GM21723 (cell line): ENCODE results near the gene C12orf42.
"Not testable (repeated sequence)": the region's sequence is repeated elsewhere in the genome, so short reads cannot be mapped to it uniquely, and the experiment has no call there.

ENCODE experiments used
- ATAC-seq: cut with Tn5 transposase; IDR thresholded peaks from one replicate; pipeline ENCODE4 v1.9.1; 2021; ENCODE audit warnings: mild to moderate bottlenecking, moderate library complexity; ENCODE audit not compliant: unreplicated experiment

The C12orf42 gene

GRCh38 chr12:103425674-103426073 lies 70.1 kb downstream of the C12orf42 start:
- not testable (repeated sequence) for ATAC-seq

- not testable (repeated sequence) for ATAC-seq
Observed at GRCh38 chr12:103424849-103425586, 70.8 kb downstream of the C12orf42 start.

- no peak for ATAC-seq
Observed at GRCh38 chr12:103423516-103423910, 72.3 kb downstream of the C12orf42 start.

DNA sequence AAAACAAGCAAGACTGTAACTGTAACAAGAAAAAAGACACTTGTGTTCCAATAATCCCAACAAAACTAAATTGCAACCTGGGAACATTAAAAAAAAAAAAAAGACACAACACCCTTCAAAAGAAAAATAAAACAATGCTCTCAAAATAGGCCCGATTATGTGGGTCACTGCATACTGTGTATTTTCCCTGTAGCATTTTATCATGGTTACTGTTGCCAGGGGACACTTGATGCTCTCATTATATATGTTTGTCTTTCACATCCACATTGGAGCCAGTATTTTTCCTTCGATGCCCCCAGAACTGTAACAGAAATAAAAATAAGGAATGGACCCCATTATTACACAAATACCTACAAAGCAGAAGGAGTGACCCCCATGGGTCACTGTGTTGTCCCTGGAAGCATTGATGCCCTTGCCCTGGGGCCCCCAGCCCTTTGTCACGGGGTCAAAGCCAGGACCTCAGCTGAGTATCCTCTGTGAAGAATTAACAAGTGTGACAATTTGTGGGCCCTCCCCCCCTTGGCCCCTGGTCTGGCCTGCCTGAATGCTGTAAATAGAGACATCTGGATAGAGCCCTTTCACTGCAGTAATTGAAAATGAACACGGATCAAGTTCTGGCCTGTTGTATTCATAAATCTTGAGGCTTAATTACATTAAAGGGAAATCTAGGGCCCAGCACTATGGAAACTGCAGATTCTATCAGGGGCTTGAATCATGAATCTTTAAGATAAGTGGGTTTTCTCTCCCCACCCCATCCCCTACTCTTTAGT lies 72.8 kb downstream of the C12orf42 start:
- ATAC-seq: no peak

DNA sequence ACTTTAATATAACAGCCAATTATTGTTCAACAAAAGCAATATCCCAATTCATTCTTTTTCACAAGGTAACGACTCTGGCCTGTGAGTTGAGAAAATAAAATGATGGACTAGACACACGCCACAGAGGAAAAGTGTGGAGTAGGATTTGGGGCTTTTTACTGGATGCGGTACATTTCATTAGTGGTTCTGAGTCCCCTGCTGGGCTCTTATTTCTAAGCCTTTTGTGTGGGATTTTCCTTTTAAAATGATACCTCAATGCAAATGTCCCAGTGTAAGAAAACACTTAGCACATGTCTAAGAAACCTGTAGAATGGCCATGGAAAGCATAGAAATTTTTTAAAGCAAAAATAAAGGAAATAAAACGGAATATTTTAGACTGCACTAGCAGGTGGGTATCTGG lies 73.4 kb downstream of the C12orf42 start:
- no peak for ATAC-seq

DNA sequence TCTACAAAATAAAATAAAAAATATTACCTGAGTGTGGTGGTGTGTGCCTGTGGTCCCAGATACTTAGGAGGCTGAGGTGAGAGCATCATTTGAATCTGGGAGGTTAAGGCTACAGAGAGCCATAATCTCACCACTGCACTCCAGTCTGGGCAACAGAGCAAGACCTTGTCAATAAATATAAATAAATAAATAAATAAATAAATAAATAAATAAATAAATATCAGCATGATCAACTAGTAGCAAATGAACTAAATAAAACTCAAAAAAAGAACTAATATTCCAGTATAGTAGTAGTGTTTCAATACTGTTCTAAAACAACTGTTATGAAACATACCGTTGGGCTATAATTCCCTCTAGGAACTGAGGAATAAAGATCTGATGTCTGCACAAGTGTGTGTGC lies 74.4 kb downstream of the C12orf42 start:
- ATAC-seq: no peak

DNA sequence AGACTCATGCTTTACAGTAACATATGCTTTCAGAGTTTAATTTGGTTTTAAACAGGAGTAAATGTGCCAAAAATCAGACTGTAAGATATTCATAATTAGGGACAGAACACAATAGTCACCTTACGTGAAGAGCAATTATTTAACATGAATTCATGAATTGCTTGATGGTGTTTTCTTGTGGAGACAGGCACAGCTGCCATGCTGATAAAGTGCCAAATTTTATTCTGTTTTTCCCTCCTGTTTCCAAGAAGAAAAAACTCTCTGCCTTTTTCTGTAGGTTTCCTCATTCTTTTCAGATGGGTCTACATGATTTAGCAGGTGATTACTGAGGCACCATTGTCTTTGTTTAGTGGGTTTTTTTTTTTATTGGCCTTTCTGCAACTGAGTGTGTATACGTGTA lies 80.1 kb downstream of the C12orf42 start:
- ATAC-seq: no peak

DNA sequence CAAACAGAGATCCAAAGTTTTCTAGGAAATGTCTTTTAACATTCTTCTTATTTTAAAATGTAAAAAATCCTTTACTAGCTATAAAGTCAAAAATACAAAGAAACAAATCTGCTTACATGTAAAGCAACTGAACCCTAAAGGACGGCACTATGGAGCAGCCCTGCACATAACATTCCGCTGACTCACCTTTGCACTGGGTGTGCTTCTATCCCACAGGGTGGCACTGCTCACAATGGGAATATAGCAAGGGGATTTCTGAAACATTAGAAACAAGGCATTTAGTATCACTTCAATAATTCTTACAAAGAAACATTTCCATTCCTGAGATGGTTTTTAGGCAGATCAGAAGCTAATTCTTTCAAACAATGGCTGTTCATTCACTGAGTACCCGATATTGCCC lies 94.3 kb downstream of the C12orf42 start:
- ATAC-seq: no peak

- ATAC-seq: no peak
Observed at GRCh38 chr12:103399986-103400385, 95.8 kb downstream of the C12orf42 start.

DNA sequence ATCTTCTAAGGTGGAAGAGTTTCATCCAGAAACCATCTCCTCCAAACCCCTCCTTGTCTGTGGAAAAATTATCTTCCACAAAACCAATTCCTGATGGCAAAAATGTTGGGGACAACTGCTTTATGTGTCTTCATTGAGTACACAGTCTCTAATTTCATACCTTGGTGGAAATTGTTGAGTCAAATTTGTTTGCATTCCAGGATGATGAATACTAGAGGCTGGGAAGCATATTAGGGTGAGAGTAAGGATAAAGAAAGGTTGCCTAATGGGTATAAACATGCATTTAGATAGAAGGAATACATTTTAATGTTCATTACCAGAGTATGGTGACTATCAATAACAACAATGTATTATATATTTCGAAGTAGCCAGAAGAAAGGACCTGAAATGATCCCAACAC lies 98.2 kb downstream of the C12orf42 start:
- ATAC-seq: no peak

DNA sequence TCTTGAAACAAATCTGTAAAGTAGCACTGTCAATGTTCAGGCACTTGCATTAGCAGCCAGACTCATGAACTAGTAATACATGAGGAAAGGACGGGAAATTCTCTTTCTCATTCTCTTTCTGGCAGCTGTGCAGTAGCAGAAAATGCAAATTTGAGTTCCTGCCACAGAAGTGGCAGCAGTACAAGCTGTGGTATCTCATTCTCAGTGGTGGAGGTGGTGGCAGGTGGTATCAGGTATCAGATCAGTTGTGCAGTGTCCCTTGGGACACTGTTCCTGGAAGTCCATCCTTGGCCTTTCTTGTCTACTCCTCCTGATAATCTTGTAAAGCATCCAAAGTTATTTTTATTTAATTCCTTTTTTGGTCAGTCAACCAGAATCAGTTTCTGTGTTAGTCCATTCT lies 103.0 kb downstream of the C12orf42 start:
- peak; percentile 89 for ATAC-seq

GRCh38 chr12:103391103-103391502 lies 104.7 kb downstream of the C12orf42 start:
- no peak for ATAC-seq

DNA sequence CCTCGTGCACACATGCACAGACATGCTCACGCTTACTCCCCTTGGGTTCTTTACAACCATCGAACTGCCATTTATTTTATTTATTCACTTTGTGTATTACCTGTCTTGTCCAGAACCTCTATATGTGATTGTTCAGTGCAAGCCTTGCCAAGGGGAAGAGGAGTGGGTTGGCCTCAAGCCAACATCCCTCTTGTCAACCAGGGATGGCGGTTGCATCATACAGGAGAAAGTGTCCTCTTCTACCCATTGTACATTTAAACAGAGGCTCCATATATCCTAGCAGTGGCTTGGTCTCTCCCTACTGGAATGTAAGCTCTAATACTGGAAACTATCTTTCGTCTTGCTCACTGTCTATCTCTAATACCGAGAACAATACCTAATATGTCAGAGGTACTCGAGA lies 108.4 kb downstream of the C12orf42 start:
- ATAC-seq: no peak

DNA sequence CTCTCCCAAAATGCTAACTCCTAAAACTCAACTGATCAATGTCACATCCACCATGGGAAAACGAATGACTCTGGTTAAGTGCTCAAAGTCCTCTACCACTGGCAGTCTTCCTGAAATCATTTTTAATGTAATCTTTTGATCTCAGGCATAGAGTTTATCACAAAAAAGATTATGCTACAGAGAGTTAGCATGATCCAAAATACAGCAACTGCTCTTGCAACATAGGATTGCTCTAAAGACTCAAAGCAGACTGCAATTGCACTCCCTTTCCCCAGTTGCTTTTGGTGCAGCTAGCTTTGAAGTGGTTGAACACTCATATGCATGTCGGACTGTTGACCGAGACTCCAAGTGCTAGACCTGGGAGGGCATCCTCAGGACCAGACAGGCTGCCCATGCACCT lies 109.3 kb downstream of the C12orf42 start:
- no peak for ATAC-seq

GRCh38 chr12:103382736-103383346 lies 112.9 kb downstream of the C12orf42 start:
- ATAC-seq: no peak

GRCh38 chr12:103382119-103382518 lies 113.6 kb downstream of the C12orf42 start:
- no peak for ATAC-seq

- no peak for ATAC-seq
Observed at GRCh38 chr12:103379670-103380069, 116.1 kb downstream of the C12orf42 start.

GRCh38 chr12:103373088-103373523 lies 122.7 kb downstream of the C12orf42 start:
- ATAC-seq: no peak

DNA sequence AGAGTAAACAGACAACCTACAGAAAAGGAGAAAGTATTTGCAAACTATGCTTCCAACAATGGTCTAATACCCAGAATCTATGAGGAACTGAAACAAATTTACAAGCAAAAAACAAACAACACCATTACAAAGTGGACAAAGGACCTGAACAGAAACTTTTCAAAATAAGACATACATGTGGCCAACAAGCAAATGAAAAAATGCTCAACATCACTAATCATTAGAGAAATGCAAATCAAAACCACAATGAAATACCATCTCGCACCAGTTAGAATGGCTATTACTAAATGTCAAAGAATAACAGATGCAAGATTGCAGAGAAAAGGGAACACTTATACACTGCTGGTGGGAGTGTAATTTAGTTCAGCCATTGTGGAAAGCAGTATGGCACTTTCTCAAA lies 125.8 kb downstream of the C12orf42 start:
- ATAC-seq: peak; percentile 85

- ATAC-seq: no peak
Observed at GRCh38 chr12:103368167-103368566, 127.6 kb downstream of the C12orf42 start.

GRCh38 chr12:103354403-103354802 lies 141.4 kb downstream of the C12orf42 start:
- no peak for ATAC-seq

GRCh38 chr12:103353913-103354312 lies 141.9 kb downstream of the C12orf42 start:
- no peak for ATAC-seq
